ENCODE data around the gene NCLN.
A peak's percentile ranks its signal among the peaks of the same experiment; 100 is the strongest.
"Not testable (repeated sequence)": the region's sequence is repeated elsewhere in the genome, so short reads cannot be mapped to it uniquely, and the experiment has no call there.

Gene NCLN

GRCh38 chr19:3202346-3202745 is 16.6 kb downstream of the NCLN start:
- DNase-seq: no peak

GRCh38 chr19:3202895-3203294 is 17.2 kb downstream of the NCLN start:
- not testable (repeated sequence) for DNase-seq

DNA sequence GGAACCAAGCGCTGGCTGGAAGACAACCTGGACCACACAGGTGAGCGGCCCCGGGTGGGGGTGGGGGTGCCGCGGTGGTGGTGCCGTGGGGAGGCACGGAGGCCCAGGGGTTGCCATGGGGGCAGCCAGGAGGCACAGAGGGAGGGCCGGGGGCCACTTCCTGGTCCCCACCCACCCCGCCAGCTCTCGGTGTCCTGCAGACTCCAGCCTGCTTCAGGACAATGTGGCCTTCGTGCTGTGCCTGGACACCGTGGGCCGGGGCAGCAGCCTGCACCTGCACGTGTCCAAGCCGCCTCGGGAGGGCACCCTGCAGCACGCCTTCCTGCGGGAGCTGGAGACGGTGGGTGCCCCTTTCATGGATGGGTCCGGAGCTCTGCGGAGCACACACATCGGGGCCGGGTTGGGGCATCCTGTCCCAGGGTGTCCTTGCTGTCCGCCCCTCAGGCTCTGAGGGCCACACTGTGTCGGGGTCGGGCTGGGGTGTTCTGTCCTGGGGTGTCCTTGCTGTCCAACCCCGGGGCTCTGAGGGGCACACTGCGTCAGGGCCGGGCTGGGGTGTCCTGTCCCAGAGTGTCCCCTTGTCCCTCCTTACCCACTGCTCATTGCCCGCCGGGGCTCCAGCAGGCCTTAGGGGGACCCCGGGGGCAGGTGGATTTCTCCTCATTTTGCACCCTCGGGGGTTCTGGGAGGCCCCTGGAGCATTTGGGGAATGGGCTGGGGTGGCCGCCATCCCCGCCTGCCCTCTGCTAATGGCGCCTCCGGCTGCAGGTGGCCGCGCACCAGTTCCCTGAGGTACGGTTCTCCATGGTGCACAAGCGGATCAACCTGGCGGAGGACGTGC is 18.3 kb downstream of the NCLN start:
- no peak for DNase-seq

DNA sequence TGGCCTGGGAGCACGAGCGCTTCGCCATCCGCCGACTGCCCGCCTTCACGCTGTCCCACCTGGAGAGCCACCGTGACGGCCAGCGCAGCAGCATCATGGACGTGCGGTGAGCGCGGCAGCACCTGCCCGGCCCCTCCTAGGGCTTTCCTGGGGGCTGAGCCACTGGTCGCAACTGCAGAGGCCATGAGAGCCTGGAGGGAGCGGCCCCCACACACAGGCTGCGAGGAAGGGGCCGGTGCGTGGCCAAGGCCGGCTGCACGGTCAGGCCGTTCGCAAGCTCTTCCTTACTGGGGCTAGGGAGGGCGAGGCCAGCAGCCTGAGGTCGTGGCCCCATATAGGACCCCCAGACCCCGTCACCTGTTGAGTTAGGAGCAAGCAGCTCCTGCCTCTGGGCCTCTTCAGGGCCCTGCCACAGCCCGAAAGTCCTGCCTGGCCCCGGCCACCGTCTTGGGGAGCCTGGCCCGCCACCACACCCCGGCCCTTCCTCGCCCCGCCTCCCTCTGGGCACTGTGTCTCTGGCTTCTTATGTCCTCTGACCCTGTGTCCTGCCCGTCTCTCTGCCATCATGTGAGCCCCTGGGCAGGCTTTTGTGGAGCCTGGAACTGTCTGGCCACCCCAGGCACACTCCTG is 19.0 kb downstream of the NCLN start:
- no peak for DNase-seq

GRCh38 chr19:3206216-3206953 is 20.7 kb downstream of the NCLN start:
- DNase-seq: no peak

DNA sequence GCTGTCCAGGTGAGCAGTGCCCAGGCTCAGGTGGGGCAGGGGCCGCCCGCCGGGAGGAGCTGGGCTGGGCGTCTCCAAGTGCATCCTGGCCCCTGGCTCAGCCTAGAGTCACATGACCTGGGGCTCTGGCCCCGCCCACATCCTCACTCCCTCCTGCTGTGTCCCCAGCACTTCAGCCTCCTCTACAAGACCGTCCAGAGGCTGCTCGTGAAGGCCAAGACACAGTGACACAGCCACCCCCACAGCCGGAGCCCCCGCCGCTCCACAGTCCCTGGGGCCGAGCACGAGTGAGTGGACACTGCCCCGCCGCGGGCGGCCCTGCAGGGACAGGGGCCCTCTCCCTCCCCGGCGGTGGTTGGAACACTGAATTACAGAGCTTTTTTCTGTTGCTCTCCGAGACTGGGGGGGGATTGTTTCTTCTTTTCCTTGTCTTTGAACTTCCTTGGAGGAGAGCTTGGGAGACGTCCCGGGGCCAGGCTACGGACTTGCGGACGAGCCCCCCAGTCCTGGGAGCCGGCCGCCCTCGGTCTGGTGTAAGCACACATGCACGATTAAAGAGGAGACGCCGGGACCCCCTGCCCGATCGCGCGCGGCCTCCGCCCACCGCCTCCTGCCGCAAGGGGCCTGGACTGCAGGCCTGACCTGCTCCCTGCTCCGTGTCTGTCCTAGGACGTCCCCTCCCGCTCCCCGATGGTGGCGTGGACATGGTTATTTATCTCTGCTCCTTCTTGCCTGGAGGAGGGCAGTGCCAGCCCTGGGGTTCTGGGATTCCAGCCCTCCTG is 21.9 kb downstream of the NCLN start:
- no peak for DNase-seq

- DNase-seq: no peak
Observed at GRCh38 chr19:3208317-3209207, 22.8 kb downstream of the NCLN start.

DNA sequence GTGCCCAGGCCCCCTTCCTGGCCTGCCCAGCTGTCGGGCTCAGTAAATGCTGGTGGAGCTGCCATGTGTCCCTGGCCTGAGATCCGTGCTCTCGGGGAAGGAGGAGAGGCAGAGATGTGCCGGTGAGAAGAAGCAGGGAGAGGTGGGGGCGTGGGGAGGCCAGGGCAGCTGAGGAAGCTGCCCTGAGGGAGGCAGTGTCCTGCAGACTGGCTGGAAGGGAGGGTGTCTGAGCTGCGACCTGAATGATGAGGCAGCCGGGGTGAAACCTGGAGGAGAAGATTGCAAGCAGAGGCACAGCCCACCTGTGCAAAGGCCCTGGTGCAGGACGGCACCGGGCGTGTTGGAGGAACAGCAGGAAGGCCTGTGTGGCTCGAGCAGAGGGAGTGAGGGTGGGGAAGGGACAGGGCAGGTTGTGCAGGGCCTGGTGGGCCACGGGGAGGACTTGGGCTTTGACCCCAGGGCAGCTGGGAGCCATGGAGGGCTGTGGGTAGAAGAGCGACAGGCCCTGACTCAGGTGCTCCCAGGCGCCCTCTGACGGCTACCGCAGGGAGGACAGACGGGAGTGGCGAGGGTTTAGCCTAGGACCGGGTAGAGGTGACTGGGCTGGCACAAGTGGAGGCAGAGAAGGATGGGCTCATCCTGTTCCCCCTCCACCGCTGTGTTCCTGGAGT is 24.8 kb downstream of the NCLN start:
- DNase-seq: peak; percentile 46

DNA sequence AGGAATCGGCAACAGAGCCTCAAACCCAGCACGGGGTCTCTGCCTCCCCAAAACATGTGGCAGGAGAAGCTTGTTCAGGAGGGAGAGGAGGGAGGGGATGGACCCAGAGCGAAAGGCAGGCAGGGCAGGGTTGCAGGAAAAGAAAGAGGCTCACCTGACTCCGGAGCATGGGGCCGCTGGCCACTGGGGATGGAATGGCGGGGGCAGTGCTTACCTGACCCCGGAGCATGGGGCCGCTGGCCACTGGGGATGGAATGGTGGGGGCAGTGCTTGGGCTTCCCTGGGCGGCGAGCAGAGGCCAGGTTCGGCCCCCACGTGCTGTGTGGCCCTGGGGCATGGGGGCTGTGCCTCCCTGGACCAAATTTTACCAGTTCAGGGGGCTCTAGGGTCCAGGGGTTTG is 25.5 kb downstream of the NCLN start:
- no peak for DNase-seq

DNA sequence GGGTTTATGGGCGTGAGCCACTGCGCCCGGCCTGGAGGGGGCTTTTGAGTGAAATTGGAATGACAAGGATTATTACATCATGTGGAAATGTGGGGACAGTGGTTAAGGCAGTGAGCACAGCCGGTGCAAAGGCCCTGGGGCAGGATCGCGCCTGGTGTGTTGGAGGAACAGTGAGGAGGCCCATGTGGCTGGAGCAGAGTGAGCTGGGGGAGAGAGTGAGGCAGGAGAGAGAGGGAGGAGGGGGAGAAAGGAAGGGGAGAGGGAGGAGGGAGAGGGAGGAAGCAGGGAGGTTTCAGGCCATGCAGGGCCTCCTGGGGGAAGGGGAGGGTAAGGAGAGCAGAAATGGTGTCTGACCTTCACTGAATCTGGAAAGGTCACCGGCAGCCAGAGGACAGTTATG is 27.4 kb downstream of the NCLN start:
- no peak for DNase-seq

DNA sequence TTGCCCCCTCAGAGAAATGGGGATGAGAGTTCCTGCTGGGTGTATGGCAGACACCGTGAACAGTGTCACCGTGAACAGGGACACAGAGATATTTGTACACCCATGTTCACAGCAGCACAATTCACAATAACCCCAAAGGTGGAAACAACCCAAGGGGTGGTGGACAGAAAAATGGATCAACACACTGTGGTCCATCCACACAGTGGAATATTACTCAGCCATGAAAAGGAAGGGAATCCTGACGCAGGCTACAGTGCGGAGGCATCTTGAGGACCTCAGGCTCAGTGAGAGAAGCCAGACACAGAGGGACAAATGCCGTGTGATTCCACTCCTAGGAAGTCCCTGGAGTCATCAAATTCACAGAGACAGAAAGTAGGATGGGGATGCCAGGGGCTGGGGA is 31.1 kb downstream of the NCLN start:
- DNase-seq: no peak

DNA sequence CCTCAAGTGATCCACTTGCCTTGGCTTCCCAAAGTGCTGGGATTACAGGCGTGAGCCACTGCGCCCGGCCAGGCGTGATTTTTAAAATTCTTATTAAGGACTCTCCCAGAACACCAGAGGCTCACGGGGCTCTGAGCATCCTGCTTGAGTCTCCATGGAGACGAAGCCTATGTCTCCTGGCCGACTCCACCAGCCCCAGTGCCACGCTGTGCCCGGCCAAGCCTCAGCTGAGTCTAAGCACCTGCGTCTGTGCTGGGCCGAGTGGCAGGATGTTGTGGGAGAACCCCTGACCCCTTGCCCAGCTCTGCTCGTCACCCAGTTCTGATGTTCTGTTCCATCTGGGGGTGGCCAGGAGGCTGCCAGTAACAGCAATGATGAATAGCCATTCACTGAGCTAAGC is 34.8 kb downstream of the NCLN start:
- no peak for DNase-seq

GRCh38 chr19:3221576-3221975 is 35.8 kb downstream of the NCLN start:
- not testable (repeated sequence) for DNase-seq

DNA sequence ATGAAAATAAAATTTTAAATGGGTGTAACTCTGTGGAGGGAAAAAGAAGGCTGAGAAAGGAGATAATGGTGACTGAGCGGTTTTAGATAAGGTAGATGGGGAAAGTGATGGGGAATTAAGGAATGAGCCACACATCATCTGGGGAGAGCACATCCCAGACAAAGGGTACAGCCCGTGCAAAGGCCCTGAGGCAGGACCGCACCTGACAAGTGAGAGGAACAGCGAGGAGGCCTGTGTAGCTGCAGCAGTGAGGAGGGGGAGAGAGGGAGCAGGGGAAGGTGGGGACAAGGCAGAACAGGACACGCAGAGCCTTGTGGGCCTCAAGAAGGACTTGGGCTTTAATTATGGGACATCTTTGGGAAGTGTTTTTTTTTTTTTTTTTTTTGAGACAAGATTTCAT is 37.0 kb downstream of the NCLN start:
- no peak for DNase-seq

DNA sequence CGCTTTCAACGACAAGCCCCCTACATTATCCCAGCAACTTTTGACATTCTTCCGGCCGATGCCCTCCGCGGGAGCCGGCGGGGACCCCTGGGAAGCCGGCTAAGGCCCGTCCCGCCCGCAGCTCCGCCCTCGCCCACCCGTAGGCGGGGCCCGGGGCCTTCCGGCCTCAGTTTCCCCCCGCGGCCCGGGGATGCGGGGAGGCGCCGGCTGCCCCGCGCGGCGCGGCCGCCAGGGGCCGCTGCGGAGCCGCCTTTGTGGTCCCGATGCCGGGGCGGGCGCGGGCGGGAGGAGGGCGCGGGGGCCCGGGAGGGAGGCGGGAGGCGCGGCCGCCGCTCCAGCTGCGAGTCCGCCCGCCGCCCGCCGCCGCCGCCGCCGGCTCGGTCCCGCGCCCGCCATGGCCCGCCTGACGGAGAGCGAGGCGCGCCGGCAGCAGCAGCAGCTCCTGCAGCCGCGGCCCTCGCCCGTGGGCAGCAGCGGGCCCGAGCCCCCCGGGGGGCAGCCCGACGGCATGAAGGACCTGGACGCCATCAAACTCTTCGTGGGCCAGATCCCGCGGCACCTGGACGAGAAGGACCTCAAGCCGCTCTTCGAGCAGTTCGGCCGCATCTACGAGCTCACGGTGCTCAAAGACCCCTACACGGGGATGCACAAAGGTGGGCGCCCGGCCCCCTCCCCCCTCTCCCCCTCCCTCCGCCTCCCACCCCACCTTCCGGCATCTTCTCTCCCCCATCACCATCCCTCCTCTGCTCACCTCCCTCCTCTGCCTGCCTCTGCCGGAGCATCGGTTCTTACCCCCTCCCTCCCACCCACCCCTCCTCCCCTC is 38.8 kb downstream of the NCLN start, which contains the start of gene CELF5:
Gene CELF5 (plus strand): TSS at position 316 of the 823 bp plus-strand sequence. CDS start 79 bp downstream, at position 395.
- peak; percentile 14 for DNase-seq

- DNase-seq: no peak
Observed at GRCh38 chr19:3225169-3225485, 39.4 kb downstream of the NCLN start.

- no peak for DNase-seq
Observed at GRCh38 chr19:3225677-3226093, 40.0 kb downstream of the NCLN start.

- no peak for DNase-seq
Observed at GRCh38 chr19:3227054-3227626, 41.4 kb downstream of the NCLN start.

GRCh38 chr19:3229346-3229743 is 43.6 kb downstream of the NCLN start:
- DNase-seq: no peak

DNA sequence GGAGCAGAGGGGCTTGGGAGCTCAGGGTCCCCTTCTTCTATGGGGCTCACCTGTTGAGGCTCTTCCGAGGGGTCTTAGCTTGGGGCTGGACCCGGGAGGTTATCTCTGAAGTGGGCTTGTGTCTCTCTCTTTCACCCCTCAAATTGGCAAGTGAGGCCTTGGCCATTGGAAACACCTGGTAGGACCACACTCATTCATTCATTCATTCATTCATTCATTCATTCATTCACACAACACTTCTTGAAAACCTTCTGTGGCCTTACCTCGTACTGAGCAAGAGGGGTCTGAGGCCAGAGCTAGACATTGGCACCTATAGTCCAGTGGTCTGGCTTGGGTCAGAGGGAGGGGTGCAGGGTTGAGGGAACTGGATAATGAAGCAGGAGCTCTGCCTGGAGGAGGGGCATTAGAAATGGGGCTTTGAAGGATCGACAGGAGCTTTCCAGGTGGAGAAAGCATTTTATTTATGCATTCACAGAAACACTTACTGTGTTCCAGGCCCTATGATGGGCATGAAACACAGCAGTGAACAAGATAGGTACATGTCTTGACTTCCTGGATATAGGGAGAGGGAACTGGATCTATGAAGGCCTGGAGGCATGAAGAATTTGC is 44.3 kb downstream of the NCLN start:
- no peak for DNase-seq

Measured in CD4-positive, alpha-beta T cell treated with Interleukin-4 for 4 hours (primary cell).